ENCODE measurements around the gene LMF1. TPM values are rescaled to one million over a fixed set of nuclear protein-coding genes. Genes with fewer than 3 reads are reported as not detected.

Gene LMF1
- total and polyA plus RNA-seq, 9 of the 15 experiments (the other 6 are each of a cell fraction or from before 2014, with no cell fraction given): 0.11 to 1.6 (median 0.55) TPM; not detected in 1

GRCh38 chr16:843771-844170, 127.0 kb downstream of the LMF1 start:
- Histone ChIP-seq H3K4me1 (replicated peaks in 1 of 2; ENCODE audit: control insufficient read depth in 2 of 2, insufficient read depth in 2 of 2, low read length in 2 of 2) (peaks cover 0 to 61% of the 10 kb centered on the region in 2 experiments; a peak in 2 of 5 replicates), H2AFZ (ENCODE audit: low read depth, low read length) (no peak overlapping the region), H3K27ac (ENCODE audit: extremely low read depth, low read depth, low read length) (no peak overlapping the region), H3K9ac (ENCODE audit: insufficient read depth in 1 of 2, low read depth in 2 of 2, low read length in 2 of 2) (no peak overlapping the region), H3K9me3 (replicated peaks; ENCODE audit: control insufficient read depth, insufficient read depth, low read depth, low read length) (no peaks in the 10 kb centered on the region), H3K4me3 (no peak overlapping the region), H3K27me3 (ENCODE audit: control insufficient read depth in 2 of 2, insufficient read depth in 2 of 2, low read length in 2 of 2) (peaks cover 38 to 93% of the 10 kb centered on the region in 2 experiments), H3K4me2 (ENCODE audit: insufficient read depth, low read length) (no peak overlapping the region), H3K36me3 (ENCODE audit: control insufficient read depth, insufficient read depth, low read length) (no peaks in the 10 kb centered on the region), H4K20me1 (replicated peaks; ENCODE audit: control insufficient read depth, insufficient read depth, low read length) (no peaks in the 10 kb centered on the region), H3K79me2 (ENCODE audit: control insufficient read depth, insufficient read depth, low read length) (no peaks in the 10 kb centered on the region), H3K9me1 (ENCODE audit: control insufficient read depth, insufficient read depth, low read length) (no peaks in the 10 kb centered on the region)
- ChIA-PET POLR2A (no interaction called here), CTCF (ENCODE audit: low intra/inter-chr PET ratio) (no interaction called here)
- WGBS (ENCODE audit: insufficient coverage, low coverage, missing lambda C conversion rate): 14% methylated on average over 10 of the region's 20 CpGs
- ATAC-seq (no peak), DNase-seq (ENCODE audit: extremely low read depth in 1 of 4, low spot score in 3 of 4) (no peak), FAIRE-seq (no peak)
- TF ChIP-seq ZNF224 (CRISPR knock-in tag; IDR thresholded peaks at IDR 0.05) (no peak), E2F6 (IDR thresholded peaks at IDR 0.05; ENCODE audit: borderline replicate concordance in 1 of 2, extremely low read depth in 1 of 2, insufficient read depth in 1 of 2, insufficient read length in 1 of 2, low read depth in 1 of 2, low read length in 1 of 2, poor library complexity in 1 of 2, severe bottlenecking in 1 of 2) (peak in 1 of 2 experiments; percentile 4)
- BruUV-seq (replicated peaks): no TSS peak
- intact Hi-C loops (cut with micrococcal nuclease) (no loop called here), in situ Hi-C loops (cut with MboI) (no loop called here)

All from K562 (cell line).